ENCODE data around the gene NDP. TPM values are rescaled to one million over a fixed set of nuclear protein-coding genes. Genes with fewer than 3 reads are reported as not detected.

The NDP gene
- total RNA-seq, 1 experiment from 2014 or later, result not detected

GRCh38 chrX:43909141-43909540 lies 64.0 kb downstream of the NDP start:
- RAD21 ChIA-PET (ENCODE audit: low non-redundant PET in 1 of 2, low total read pairs in 2 of 2, uncharacterized antibody in 2 of 2, unreplicated experiment in 2 of 2), result no interaction called here
- Histone ChIP-seq H3K4me1 (ENCODE audit: control insufficient read depth in 1 of 2, insufficient read depth in 2 of 2, low read length in 2 of 2) (no peaks in the 10 kb centered on the region), H3K9ac (ENCODE audit: low read length) (no peak overlapping the region), H3K9me2 (ENCODE audit: insufficient read depth) (no peaks in the 10 kb centered on the region), H3K79me2 (ENCODE audit: insufficient read depth, low read length) (no peaks in the 10 kb centered on the region), H3K36me3 (ENCODE audit: control insufficient read depth in 1 of 2, insufficient read depth in 2 of 2, low read length in 2 of 2) (no peaks in the 10 kb centered on the region), H2AFZ (ENCODE audit: low read depth, low read length, poor library complexity, severe bottlenecking) (no peak overlapping the region), H3K27ac (ENCODE audit: low read depth, low read length) (no peak overlapping the region), H3K4me2 (ENCODE audit: low read length) (no peak overlapping the region), H3K9me3 (ENCODE audit: control insufficient read depth in 1 of 2, insufficient read depth in 1 of 2, low read depth in 1 of 2, low read length in 2 of 2) (no peaks in the 10 kb centered on the region), H3K4me3 (replicated peaks in 1 of 2; ENCODE audit: low read depth in 1 of 2, low read length in 2 of 2) (no peak overlapping the region), H3K27me3 (ENCODE audit: insufficient read depth, low read length) (no peaks in the 10 kb centered on the region), H4K20me1 (ENCODE audit: insufficient read depth) (no peaks in the 10 kb centered on the region)
- POLR2A ChIA-PET, result no interaction called here
- DNase-seq (ENCODE audit: low read depth, low spot score), result no peak
- BruUV-seq (replicated peaks), result no TSS peak
- CTCF ChIA-PET, result no interaction called here
- no peak for TF ChIP-seq EZH2 (IDR thresholded peaks at IDR 0.05)
- TF ChIP-seq ZFX (IDR thresholded peaks at IDR 0.05), result no peak
- no peak for TF ChIP-seq CTCF (IDR thresholded peaks at IDR 0.05 in 2 of 3, conservative IDR thresholded peaks at IDR 0.05 in 1 of 3; ENCODE audit: borderline replicate concordance in 1 of 3, insufficient read depth in 1 of 3, low read depth in 2 of 3, low read length in 2 of 3)
- intact Hi-C loops (cut with micrococcal nuclease), result no loop called here
- no peak for ATAC-seq

DNA sequence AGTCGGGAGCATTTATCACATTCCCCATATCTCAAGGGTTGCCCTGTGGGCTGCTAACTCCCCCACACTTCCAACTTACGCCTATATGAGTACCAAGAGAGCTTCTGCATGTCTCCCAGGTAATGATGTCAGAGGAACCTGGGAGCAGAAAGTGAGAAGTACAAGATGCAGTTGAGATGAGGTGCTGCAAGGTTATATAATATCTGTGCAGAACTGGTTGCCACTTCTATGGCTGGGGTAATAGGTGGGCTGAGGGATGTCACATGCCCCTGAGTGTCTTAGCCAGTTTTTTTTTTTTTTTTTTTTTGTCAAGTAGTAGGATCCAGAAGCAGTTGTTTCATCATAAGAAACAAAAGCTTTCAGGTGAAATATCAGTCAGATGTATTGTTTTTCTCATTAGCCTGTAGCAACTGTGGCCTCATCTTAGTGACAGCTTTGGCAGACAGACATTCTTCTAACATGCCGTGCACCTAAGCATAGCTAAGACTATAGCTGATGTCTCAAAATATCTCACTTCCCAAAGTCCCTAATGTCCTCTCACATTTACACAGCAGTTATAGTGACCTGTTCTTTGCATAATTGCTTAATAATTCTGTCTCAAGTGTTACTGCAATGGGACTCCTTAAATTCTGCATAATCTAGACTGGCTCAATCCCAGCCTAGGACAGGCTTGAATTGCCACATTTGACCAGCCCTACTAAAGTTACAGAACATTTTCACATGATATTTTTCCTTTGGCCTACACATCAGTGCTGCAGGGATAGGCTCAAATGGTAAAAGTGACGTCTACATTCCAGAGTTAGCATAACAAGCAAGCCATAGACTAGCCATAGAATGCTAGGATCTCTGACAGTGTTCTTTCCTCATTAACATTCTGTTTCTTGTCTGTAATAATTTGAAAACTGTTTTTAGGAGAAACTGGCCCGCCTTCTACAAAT lies 73.0 kb downstream of the NDP start:
- Histone ChIP-seq H3K79me2 (ENCODE audit: insufficient read depth, low read length) (no peaks in the 10 kb centered on the region), H3K9me3 (ENCODE audit: control insufficient read depth in 1 of 2, insufficient read depth in 1 of 2, low read depth in 1 of 2, low read length in 2 of 2) (no peaks in the 10 kb centered on the region), H4K20me1 (ENCODE audit: insufficient read depth) (no peaks in the 10 kb centered on the region), H2AFZ (ENCODE audit: low read depth, low read length, poor library complexity, severe bottlenecking) (no peak overlapping the region), H3K4me3 (replicated peaks in 1 of 2; ENCODE audit: low read depth in 1 of 2, low read length in 2 of 2) (no peak overlapping the region), H3K27me3 (ENCODE audit: insufficient read depth, low read length) (no peaks in the 10 kb centered on the region), H3K9me2 (ENCODE audit: insufficient read depth) (no peaks in the 10 kb centered on the region), H3K9ac (ENCODE audit: low read length) (no peak overlapping the region), H3K27ac (ENCODE audit: low read depth, low read length) (no peak overlapping the region), H3K4me2 (ENCODE audit: low read length) (no peak overlapping the region), H3K4me1 (ENCODE audit: control insufficient read depth in 1 of 2, insufficient read depth in 2 of 2, low read length in 2 of 2) (no peaks in the 10 kb centered on the region), H3K36me3 (ENCODE audit: control insufficient read depth in 1 of 2, insufficient read depth in 2 of 2, low read length in 2 of 2) (no peaks in the 10 kb centered on the region)
- ATAC-seq (no peak), DNase-seq (ENCODE audit: low read depth, low spot score) (no peak)
- POLR2A ChIA-PET, result no interaction called here
- TF ChIP-seq CBX3 (IDR thresholded peaks at IDR 0.05; ENCODE audit: low read depth) (no peak), EZH2 (IDR thresholded peaks at IDR 0.05) (no peak), YY1 (IDR thresholded peaks at IDR 0.05; ENCODE audit: extremely low read depth, insufficient replicate concordance, low read depth, low read length) (no peak), EGR1 (IDR thresholded peaks at IDR 0.05; ENCODE audit: low read depth) (no peak), SIN3A (IDR thresholded peaks at IDR 0.05; ENCODE audit: low read depth) (no peak), CEBPB (IDR thresholded peaks at IDR 0.05; ENCODE audit: low read depth) (no peak), ZNF274 (IDR thresholded peaks at IDR 0.05; ENCODE audit: low read depth, low read length) (no peak)
- TF ChIP-seq, protein P1, sequence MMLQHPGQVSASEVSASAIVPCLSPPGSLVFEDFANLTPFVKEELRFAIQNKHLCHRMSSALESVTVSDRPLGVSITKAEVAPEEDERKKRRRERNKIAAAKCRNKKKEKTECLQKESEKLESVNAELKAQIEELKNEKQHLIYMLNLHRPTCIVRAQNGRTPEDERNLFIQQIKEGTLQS (IDR thresholded peaks at IDR 0.05), result no peak
- CTCF ChIA-PET, result no interaction called here
- BruUV-seq (replicated peaks), result no TSS peak
- intact Hi-C loops (cut with micrococcal nuclease), result no loop called here
- RAD21 ChIA-PET (ENCODE audit: low non-redundant PET in 1 of 2, low total read pairs in 2 of 2, uncharacterized antibody in 2 of 2, unreplicated experiment in 2 of 2), result no interaction called here

Data from HCT116 (cell line).